Bone marrow (tissue), 2 donors: ENCODE data around the gene C16orf82.

ENCODE experiments used
- DNase-seq, 2 donors: peaks; one replicate each; lab custom pipeline; 2025; lab: John Stamatoyannopoulos, UW

The C16orf82 gene

GRCh38 chr16:27088216-27088615 lies 21.5 kb downstream of the C16orf82 start:
- DNase-seq = no peak

GRCh38 chr16:27096375-27096774 lies 29.6 kb downstream of the C16orf82 start:
- no peak for DNase-seq

- DNase-seq = no peak
Measured at GRCh38 chr16:27097800-27098230, 31.1 kb downstream of the C16orf82 start.

GRCh38 chr16:27098366-27099049 lies 31.8 kb downstream of the C16orf82 start:
- DNase-seq = no peak

- DNase-seq = no peak
Measured at GRCh38 chr16:27102701-27103575, 36.2 kb downstream of the C16orf82 start.

- no peak for DNase-seq
Measured at GRCh38 chr16:27103954-27104353, 37.2 kb downstream of the C16orf82 start.

- no peak for DNase-seq
Measured at GRCh38 chr16:27106305-27106704, 39.6 kb downstream of the C16orf82 start.

GRCh38 chr16:27107185-27107592 lies 40.5 kb downstream of the C16orf82 start:
- DNase-seq = no peak

GRCh38 chr16:27108051-27108770 lies 41.5 kb downstream of the C16orf82 start:
- DNase-seq = no peak

- no peak for DNase-seq
Measured at GRCh38 chr16:27108826-27109665, 42.3 kb downstream of the C16orf82 start.

- peak; percentile 12 to 13 for DNase-seq
Measured at GRCh38 chr16:27109666-27110523, 43.2 kb downstream of the C16orf82 start.

- DNase-seq = no peak
Measured at GRCh38 chr16:27110524-27110896, 43.8 kb downstream of the C16orf82 start.

- DNase-seq = no peak
Measured at GRCh38 chr16:27111486-27111885, 44.8 kb downstream of the C16orf82 start.

- DNase-seq = no peak
Measured at GRCh38 chr16:27112093-27112811, 45.5 kb downstream of the C16orf82 start.

- DNase-seq = no peak
Measured at GRCh38 chr16:27113341-27113841, 46.7 kb downstream of the C16orf82 start.

GRCh38 chr16:27114006-27114405 lies 47.3 kb downstream of the C16orf82 start:
- DNase-seq = no peak

- DNase-seq = peak in 1 of 2 donors; percentile 68
Measured at GRCh38 chr16:27118526-27118925, 51.8 kb downstream of the C16orf82 start.
